ENCODE results near the gene CCP110.
A peak's percentile ranks its signal among the peaks of the same experiment; 100 is the strongest.

Gene CCP110, protein sequence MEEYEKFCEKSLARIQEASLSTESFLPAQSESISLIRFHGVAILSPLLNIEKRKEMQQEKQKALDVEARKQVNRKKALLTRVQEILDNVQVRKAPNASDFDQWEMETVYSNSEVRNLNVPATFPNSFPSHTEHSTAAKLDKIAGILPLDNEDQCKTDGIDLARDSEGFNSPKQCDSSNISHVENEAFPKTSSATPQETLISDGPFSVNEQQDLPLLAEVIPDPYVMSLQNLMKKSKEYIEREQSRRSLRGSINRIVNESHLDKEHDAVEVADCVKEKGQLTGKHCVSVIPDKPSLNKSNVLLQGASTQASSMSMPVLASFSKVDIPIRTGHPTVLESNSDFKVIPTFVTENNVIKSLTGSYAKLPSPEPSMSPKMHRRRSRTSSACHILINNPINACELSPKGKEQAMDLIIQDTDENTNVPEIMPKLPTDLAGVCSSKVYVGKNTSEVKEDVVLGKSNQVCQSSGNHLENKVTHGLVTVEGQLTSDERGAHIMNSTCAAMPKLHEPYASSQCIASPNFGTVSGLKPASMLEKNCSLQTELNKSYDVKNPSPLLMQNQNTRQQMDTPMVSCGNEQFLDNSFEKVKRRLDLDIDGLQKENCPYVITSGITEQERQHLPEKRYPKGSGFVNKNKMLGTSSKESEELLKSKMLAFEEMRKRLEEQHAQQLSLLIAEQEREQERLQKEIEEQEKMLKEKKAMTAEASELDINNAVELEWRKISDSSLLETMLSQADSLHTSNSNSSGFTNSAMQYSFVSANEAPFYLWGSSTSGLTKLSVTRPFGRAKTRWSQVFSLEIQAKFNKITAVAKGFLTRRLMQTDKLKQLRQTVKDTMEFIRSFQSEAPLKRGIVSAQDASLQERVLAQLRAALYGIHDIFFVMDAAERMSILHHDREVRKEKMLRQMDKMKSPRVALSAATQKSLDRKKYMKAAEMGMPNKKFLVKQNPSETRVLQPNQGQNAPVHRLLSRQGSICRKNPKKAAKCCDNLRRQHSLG

DNA sequence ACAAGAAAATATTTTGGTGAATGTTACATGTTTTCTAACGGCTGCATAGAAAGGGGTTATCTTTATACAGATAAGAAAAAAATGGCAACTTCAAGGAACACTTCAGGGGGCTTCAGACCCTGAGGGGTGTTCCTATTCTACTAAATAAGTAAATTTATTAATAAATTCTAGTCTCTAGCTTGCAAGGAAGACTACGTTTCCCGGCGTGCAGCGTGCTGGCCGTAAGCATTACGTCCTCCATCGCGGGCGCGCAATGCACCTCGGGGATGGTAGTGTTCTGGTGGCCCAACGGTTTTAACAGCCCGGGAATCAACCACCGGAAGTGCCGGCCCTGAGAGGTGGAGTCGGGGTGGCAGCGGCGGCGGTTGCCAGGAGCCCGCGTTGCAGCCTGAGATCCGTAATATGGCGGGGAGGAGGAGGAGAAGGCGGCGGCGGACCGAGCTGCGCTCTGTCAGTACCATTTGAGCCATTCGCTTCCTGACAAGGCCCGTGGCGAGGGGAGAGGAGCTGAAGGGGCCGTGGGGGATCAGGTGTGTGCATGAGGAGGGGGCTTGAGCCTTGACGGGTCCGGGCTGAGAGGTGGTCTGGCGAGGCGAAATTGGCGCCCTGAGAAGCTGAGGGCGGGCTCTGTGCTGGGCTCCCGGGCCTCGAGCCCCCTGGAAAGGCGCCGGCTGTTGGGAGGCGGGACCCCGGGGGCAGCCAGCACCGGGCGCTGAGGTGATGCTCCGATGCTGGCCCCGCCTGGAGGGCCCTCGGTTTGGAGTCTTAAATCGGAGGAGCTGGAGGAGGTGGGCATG, at the start of gene CCP110:
TSS of gene CCP110 (plus strand) at position 384 of the 797 bp plus-strand sequence. CDS start 3,940 bp downstream, outside the sequence.
- DNase-seq (peak; percentile 94), ATAC-seq (peak; percentile 90)

DNA sequence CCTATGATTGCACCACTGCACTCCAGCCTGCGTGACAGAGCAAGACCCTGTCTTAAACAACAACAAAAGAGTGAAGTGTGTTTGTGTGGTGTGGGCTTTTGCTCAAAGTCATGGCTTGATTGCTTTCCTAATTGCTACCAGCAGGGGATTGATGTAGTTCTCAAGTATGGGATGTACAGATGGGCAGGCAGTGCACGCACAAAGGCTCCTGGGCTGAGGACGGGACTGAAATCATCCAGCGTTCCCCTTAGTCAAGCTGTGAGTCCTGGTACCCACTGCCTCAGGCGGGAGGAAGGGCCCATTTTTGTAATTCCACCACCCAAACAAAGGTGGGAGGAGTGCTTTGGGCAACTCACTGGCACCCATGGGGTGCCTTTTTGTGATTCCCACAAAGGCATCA, 49.1 kb upstream of the CCP110 start:
- ATAC-seq (no peak), DNase-seq (no peak)

DNA sequence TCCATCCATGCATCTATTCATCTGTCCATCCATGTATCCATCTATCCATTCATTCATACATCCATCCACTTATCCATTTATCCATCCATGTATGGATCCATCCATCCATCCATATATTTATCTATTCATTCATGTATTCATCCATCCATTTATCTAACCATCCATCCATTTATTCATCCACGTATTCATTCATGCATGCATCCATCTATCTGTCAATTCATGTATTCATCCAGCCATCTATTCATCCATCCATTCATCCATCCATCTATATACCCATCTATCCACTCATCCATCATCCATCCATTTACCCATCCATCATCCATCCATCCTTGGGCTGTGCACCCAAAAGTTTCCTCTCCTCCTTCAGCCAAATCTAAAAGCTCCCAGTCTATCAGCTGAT, 45.2 kb upstream of the CCP110 start:
- ATAC-seq = no peak

DNA sequence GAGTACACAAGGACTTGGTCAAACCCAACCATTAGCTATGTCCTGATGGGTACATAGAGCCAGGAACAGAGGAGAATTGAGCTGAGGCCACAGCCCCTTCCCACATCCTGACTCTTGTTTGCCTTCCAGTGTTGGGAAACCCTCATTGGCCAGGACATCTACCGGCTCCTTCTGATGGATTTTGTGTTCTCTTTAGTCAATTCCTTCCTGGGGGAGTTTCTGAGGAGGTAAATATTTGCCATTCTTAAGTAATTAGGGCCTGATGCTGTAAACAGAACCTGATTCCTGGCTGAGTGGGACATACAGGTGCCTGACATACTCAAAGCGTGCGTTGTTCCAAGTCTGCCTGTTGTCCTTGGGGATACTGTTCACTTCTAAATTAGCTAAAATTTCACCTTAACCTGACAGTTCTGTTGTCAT, 44.4 kb upstream of the CCP110 start:
- no peak for ATAC-seq
- no peak for DNase-seq

More for the DNA sequence above, 45.2 kb upstream of the CCP110 start:
- DNase-seq = no peak

DNA sequence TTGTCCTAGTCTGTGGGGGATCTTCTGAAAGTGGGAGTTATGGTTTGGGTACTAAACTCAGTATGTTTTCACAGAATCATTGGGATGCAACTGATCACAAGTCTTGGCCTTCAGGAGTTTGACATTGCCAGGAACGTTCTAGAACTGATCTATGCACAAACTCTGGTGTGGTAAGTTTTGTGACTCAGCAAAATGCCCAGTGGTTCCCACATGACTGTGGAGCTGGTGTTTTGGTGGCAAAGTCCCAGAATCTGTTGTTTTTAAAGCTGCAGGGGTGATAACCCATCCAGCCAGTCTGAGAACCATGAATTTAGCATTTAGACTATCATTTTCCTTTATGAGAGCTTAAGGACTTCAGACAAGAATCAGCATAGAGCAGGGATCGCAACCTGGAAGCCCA, 42.4 kb upstream of the CCP110 start:
- ATAC-seq = no peak
- no peak for DNase-seq

DNA sequence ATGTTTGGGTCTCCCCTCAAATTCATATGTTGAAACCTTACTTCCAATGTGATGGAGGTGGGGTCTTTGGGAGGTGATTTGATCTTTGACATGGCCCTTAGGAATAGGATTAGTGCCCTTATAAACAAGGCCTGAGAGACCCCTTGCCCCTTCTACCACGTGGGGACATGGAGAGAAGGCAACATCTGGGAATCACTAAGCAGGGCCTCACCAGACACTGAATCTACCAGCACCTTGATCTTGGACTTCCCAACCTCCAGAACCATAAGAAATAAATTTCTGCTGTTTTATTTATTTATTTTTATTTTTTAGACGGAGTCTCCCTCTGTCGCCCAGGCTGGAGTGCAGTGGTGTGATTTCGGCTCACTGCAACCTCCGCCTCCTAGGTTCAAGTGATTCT, 42.0 kb upstream of the CCP110 start:
- ATAC-seq = no peak
- DNase-seq = no peak

DNA sequence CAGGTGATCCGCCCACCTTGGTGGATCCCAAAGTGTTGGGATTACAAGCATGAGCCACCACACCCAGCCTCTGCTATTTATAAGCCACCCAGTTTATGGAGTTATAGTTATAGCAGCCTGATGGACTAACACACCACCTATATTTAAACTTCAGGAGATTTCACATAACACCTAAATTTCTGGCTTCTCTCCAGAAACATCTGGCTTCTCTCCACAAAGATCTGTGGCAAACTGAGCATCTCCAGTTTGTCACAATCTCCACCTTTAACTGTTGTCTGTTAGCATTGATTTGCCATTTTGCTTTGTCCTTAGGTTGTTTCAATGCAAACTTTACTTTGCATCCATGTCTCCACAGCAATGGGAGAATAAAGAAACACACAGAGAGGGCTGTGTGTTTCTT, 41.5 kb upstream of the CCP110 start:
- DNase-seq (no peak), ATAC-seq (no peak)

DNA sequence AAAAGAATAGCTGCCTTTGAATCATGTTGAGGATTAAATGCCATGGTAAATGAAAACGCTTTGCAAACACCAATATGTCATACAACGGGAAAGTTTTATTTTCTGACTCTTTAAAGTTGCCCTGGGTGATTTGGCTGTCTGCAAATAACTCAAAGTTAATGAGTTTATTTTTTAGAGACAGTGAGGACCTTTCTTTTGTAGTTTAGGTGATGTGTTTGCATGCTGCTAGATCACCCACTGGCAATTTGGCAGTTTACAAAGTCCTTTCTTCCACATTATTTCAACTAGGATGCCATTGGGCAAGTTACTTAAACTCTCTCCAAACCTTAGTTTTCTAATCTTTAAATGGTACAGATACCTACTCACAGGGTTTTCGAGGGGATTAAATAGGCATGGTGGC, 39.6 kb upstream of the CCP110 start:
- DNase-seq (no peak), ATAC-seq (no peak)

DNA sequence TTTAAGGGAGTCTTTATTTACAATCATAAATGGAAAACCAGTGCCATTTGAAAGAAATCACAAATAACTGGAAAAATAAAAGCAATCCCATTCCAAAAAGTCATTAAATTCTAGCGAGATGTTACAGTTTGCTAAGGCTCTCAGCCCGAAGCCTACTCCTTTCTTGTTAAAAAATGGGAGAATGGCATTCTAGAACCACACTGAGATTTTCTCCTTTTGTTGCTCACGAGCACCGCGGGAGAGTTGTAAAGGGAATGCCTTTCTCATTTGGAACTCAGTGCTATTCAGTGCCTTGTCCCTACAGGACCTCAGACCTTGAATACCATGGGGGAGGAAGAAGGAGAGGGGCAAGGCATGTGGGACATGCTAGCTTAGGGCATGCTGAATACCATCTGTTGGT, 38.1 kb upstream of the CCP110 start:
- ATAC-seq = no peak

DNA sequence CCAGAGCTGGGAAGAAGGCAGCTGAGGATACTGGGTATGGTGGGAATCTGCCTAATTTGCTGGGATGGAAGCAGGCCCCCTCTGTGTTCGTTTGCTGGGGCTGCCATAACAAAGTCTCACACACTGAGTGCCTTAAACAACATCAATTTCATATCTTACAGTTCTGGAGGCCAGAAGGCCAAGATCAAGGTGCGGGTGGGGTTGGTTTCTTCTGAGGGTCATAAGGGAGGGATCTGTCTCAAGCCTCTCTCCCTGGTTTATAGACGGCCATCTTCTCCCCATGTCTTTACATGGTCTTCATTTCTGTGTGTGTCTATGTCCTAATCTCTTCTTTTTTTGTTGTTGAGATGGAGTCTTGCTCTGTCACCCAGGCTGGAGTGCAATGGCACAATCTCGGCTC, 37.7 kb upstream of the CCP110 start:
- DNase-seq = no peak
- ATAC-seq = no peak

More for the DNA sequence above, 38.1 kb upstream of the CCP110 start:
- no peak for DNase-seq

DNA sequence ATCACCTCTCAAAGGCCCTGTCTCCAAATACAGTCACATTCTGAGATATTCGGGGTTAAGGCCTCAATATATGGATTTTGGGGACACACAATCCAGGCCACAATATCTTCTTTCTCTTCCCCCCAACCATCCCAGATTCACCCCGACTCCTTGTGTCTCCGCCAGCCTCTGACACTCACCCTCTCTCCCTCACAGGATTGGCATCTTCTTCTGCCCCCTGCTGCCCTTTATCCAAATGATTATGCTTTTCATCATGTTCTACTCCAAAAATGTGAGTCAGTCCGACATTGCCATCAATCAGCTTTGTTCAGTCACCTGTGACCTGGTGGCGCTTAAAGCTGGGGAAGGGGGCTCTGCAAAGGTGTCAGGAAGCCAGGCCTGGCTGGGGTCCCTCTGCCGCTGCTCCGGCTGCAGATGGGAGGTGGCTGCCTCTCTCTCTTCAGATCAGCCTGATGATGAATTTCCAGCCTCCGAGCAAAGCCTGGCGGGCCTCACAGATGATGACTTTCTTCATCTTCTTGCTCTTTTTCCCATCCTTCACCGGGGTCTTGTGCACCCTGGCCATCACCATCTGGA, 36.9 kb upstream of the CCP110 start:
- ATAC-seq = no peak
- no peak for DNase-seq

DNA sequence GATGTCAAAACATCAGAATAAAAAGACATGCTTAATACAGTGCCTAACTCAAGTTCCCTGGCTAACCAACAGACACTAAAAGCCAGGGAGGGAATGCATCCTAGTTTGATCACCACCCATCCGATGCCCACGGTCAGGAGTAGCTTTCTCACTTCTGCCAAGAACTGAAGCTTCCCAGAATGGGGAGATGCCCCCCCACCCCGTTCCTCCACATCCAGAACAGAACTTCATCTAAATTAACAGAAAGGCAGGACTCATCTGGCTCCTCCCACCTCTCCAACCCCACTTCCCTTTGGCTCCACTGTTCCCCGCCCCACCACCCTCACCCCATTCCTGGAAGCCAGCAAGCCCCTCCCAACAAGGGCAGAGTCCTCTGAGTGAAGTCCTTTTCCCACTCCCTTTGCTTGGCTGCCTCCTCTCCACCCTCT, 35.5 kb upstream of the CCP110 start:
- DNase-seq (no peak), ATAC-seq (no peak)

DNA sequence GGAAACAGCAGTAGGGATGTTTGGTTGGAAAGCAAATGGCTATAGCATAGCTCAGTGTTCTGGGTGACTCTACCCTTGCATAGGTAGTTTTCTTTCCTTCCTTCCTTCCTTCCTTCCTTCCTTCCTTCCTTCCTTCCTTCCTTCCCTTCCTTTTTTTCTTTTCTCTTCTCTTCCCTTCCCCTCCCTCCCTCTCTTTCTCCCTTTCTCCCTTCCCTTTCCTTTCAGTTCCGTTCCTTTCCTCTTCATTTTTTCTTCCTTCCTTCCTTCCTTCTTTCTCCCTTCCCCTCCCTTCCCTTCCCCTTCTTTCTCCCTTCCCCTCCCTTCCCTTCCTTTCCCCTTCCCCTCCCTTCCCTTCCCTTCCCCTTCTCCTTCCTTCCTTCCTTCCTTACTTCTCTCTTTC, 33.1 kb upstream of the CCP110 start:
- ATAC-seq (no peak), DNase-seq (no peak)

DNA sequence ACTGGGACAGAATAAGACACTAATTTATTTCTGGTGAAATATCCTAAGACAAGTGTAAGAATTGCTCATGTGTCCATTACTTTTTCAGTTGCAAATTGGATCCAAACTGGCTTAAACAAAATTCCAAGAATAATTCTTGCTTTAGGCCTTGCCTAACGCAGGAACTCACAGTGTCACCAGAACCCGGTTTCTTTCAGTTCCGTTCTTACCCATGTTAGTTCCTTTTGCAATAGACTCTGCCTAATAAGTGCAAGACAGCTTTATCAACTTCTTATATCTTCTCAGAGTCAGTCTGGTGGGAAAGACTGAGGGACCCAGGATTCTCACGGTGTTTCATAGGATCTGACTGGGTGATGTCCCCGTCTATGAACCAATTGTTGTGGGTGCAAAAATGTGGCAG, 26.6 kb upstream of the CCP110 start:
- ATAC-seq = no peak
- DNase-seq = no peak

DNA sequence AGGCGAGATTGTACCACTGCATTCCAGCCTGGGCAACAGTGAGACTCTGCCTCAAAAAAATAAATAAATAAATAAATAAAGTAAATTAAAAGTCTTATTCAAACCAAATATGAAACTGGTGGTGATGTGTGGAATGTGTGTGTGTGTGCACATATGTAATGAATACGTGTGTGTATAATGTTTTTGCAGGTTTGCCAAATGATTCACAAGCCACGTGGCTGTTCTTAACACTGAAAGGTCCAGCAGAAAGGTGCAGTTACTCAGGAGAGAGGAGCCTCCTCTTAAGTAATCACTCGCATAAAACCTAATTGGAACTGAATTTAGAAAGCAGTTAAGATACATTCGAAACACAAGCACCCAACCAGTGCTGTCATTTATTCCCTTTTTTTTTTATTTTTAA, 24.7 kb upstream of the CCP110 start:
- no peak for DNase-seq
- no peak for ATAC-seq

DNA sequence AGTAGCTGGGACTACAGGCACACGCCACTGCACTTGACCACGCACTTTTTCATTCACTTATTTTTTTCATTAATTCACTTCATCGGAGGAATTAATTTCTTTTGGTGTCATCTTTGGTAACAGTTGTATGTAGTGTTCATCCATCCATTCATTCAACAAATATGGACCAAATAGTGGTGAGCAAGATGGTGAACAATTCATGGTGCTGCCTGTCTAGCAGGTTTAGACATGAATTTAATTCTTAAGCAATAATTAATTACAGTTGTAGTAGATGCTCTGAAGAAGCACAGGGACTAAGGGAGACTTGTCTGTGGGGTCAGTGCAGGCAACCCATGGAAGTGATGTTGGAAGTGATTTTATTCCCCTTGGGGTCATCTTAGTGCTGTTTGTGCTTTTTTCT, 24.3 kb upstream of the CCP110 start:
- DNase-seq = no peak

DNA sequence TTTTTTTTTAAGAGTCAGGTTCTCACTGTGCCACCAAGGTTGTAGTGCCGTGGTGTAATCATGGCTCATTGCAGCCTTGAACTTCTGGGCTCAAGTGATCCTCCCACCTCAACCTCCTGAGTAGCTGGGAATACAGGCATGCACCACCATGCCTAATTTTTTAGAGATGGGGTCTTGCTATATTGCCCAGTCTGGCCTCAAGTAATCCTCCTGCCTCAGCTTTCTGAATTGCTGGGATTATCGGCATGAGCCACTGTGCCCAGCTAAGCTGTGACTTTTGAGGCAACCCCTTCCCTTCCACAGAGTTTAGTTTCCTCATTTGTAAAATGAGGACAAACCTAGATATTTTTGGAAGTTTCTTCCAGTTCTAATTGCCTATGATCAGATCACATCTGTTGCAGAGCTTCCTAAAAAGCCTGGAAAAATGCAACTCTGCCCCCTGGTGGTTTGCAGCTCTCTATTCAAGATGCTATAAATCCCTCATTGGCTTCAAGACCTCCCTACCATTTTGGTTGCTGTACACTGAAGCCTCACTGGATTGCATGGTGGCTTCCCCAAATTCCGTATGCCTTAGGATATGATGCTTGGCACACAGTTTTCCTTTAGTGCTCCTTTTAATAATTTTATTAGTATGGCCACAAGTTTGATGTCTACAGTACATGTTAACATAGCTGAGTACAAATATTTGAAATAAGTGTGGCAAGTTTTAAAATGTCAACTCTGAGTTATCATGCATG, 21.2 kb upstream of the CCP110 start:
- DNase-seq (peak; percentile 76), ATAC-seq (peak; percentile 43)

More for the DNA sequence above, 24.3 kb upstream of the CCP110 start:
- no peak for ATAC-seq

DNA sequence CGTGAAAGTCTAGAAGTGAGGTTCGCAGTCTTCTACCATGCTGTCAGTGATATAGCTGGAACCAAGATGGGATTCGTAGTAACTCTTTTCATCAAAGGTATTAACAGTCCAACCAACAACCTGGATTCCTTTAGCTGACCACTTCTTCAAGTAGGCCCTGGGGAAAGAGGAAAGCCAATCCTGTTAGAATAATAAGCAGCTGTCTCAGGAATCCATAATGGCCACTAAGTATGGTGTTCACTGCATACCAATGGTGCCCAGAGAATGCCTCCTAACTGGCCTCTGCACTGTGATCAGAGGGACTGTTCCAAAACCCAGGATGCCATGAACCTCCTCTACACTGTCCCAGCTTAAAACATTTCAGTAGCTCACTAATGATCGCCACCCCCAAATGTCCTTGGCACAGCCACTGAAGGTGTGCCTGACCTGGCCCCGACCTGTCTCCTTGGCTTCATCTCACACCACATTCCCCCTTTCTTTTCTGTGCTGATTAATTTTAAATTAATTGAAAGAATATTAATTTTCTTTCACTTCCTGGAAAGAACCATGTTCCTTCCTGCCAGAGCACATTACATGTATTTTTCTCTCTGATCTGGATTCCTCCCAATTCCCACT, 20.2 kb upstream of the CCP110 start:
- ATAC-seq (no peak), DNase-seq (no peak)

DNA sequence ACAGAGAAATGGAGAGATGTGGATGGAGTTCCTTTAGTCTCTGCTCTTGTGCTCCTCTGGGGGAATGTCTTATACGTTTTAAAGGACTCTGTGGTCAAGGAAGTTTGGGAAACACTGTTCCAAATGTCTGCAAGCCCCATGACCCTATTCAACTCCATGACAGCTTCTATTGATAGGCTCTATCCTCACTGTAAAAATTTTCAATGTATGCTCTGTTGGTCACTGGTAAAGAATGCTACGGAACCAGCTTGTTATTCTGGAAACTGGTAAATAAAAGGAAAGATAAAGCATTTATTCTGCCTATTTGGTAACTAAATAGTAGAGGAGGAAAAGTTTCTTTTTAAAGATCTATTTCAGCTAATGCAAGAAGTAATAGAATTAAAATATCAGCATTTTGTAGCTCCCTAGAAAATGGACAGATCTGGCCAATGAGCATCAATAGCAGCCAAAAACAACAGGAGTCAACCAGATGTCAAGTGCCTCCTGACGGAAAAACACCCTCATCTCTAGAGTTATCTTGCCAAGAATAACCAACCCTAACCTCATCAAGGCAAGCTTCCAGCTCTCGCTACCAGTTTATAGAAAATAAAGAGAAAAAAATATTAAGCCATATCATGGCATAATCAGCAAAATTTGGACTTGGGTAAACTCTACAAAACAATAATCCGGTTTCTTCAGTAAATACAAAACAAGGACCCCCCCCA, 18.0 kb upstream of the CCP110 start:
- no peak for DNase-seq
- no peak for ATAC-seq

DNA sequence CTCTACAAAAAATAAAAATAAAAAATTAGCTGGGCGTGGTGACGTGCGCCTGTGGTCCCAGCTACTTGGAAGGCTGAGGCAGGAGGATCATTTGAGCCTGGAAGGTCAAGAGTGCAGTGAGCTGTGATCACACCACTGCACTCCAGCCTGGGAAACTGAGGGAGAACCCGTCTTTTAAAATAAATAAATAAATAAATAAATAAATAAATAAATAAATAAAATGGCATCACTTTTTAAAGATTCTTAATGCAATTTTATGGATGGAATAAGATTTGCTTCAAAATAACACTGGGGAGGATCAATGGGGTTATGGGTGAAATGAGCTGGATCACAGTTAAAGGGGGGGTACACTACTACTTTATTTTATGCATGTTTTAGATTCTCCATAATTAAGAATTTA, 16.8 kb upstream of the CCP110 start:
- DNase-seq (no peak), ATAC-seq (no peak)

Data from stimulated activated naive CD8-positive, alpha-beta T cell treated with anti-CD3 and anti-CD28 coated beads, Interleukin-15, Interleukin-2, amounts not matched to agents 100 U/mL and 50 U/mL, for 24 hours (primary cell).